Panc1 (cell line): Measurements from ENCODE around the gene OR11L1. TPM values are rescaled to one million over a fixed set of nuclear protein-coding genes. Genes with fewer than 3 reads are reported as not detected.

Experiments used
- ATAC-seq: fragments of 200-7000 bp; cut with Tn5 transposase; 2 replicates; pipeline ENCODE4 v1.9.1; 2020; ENCODE audit warnings: mild to moderate bottlenecking, moderate library complexity
- BruUV-seq: library from RNA; stranded (reverse); fragments of 400-500 nt; replicated peaks from 2 replicates; lab custom pipeline; 2021; lab: Mats Ljungman, UMichigan
- CTCF ChIA-PET: fragments of 300-600 bp; sonication (Branson Sonifier 250); formaldehyde crosslinking; loops from one replicate; lab custom pipeline; 2022; ENCODE audit warnings: antibody characterized with exemption; lab: Charles Lee
- POLR2A ChIA-PET: fragments of 300-600 bp; sonication (Branson Sonifier 250); formaldehyde crosslinking; loops from one replicate; lab custom pipeline; 2022; ENCODE audit warnings: antibody characterized with exemption; lab: Charles Lee
- DNase-seq: peaks from one replicate; pipeline ENCODE4 v3.0.0-alpha.2; 2010; ENCODE audit warnings: low read depth, low spot score
- H3K27ac ChIP-seq: 2 replicates; pipeline ENCODE4 v1.5.1; 2011; ENCODE audit warnings: mild to moderate bottlenecking, low read length, inconsistent platforms
- H3K27me3 ChIP-seq: fragments of 200-500 bp; sonication (Bioruptor generic); 2 replicates; pipeline ENCODE4 v1.6.0; 2014; ENCODE audit warnings: low read length, inconsistent platforms; ENCODE audit not compliant: control insufficient read depth, insufficient read depth
- H3K36me3 ChIP-seq: fragments of 200-500 bp; sonication (Bioruptor generic); 2 replicates; pipeline ENCODE4 v1.5.1; 2014; ENCODE audit warnings: inconsistent platforms, mild to moderate bottlenecking, low read length, moderate library complexity; ENCODE audit not compliant: control insufficient read depth, insufficient read depth
- H3K4me1 ChIP-seq: 2 replicates; pipeline ENCODE4 v1.5.1; 2011; ENCODE audit warnings: inconsistent platforms, mild to moderate bottlenecking, low read length, moderate library complexity; ENCODE audit not compliant: control insufficient read depth, insufficient read depth
- H3K4me3 ChIP-seq, 2 experiments: 2 replicates each; pipeline ENCODE4 v1.5.1; 2011 to 2012; ENCODE audit warnings: low read depth in 2 of 2, low read length in 2 of 2, mild to moderate bottlenecking in 2 of 2, inconsistent platforms in 1 of 2, moderate library complexity in 1 of 2
- H3K9me3 ChIP-seq: fragments of 200-500 bp; sonication (Bioruptor generic); 2 replicates; pipeline ENCODE4 v1.5.1; 2014; ENCODE audit warnings: low read depth, mild to moderate bottlenecking, inconsistent platforms, low read length, moderate library complexity; ENCODE audit not compliant: control insufficient read depth, insufficient read depth
- CTCF ChIP-seq: fragments of 450-650 bp; IDR thresholded peaks from 2 replicates; pipeline ENCODE4 v1.5.1; 2017; ENCODE audit warnings: mild to moderate bottlenecking
- POLR2AphosphoS5 ChIP-seq: IDR thresholded peaks from 2 replicates; pipeline ENCODE4 v1.6.1; 2012; ENCODE audit warnings: mild to moderate bottlenecking, low read depth, low read length, moderate library complexity
- REST ChIP-seq, 2 experiments: IDR thresholded peaks; 2 replicates each; pipeline ENCODE4 v1.6.1; 2011 to 2012; ENCODE audit warnings: low read depth in 2 of 2, control low read depth in 1 of 2, low read length in 1 of 2, mild to moderate bottlenecking in 1 of 2, moderate library complexity in 1 of 2; ENCODE audit not compliant: insufficient read depth in 1 of 2
- SIN3A ChIP-seq: IDR thresholded peaks from 2 replicates; pipeline ENCODE4 v1.6.1; 2012; ENCODE audit warnings: low read depth, mild to moderate bottlenecking, low read length, moderate library complexity, borderline replicate concordance; ENCODE audit not compliant: insufficient read depth
- TCF7L2 ChIP-seq: IDR thresholded peaks from 2 replicates; pipeline ENCODE4 v1.6.1; 2011; ENCODE audit warnings: mild to moderate bottlenecking, low read depth, low read length, inconsistent platforms
- in situ Hi-C: cut with HindIII; loops from 2 replicates; pipeline ENCODE4 v1.10.0; 2016; ENCODE audit warnings: low sequenced_read_pairs, low pct_unique_long_range_greater_than_20kb
- intact Hi-C: fragments of 100-400 bp; cut with micrococcal nuclease; formaldehyde crosslinking; loops from one replicate; pipeline ENCODE4 v1.10.0; 2022; ENCODE audit not compliant: unreplicated experiment
- total RNA-seq: library from RNA; stranded (reverse); gene quantifications from one replicate; pipeline ENCODE4 v1.2.1, GENCODE V29; 2021; ENCODE audit not compliant: unreplicated experiment

OR11L1 gene
- total RNA-seq, 1 experiment from 2014 or later, result not detected

DNA sequence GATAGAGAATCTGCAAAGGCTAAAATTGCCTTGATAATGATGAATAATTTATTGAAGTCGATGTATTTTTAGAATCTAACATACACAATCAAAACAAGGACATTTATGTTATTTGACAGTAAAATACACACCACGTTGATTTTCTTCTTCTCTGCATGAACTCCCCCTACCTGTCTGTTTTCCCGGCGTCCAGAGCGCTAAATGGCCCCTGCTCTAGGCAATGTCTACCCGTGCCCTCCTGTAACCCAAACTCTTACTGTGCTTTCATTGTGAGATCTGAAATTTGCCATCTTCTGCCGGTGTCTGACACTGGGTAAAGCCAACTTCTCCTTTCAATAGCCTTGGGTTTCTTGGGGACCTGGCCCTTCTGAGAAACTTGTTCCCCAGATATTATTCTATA, 6.7 kb upstream of the OR11L1 start:
- Histone ChIP-seq H3K4me3 (no peak overlapping the region), H3K27me3 (no peaks in the 10 kb centered on the region), H3K9me3 (no peaks in the 10 kb centered on the region; the same call in 1 of the 2 replicates), H3K4me1 (no peaks in the 10 kb centered on the region), H3K27ac (no peak overlapping the region), H3K36me3 (no peaks in the 10 kb centered on the region)
- no peak for DNase-seq
- BruUV-seq, result no TSS peak
- no peak for ATAC-seq
- ChIA-PET POLR2A (no interaction called here), CTCF (no interaction called here)
- in situ Hi-C loops (no loop called here), intact Hi-C loops (no loop called here)
- TF ChIP-seq SIN3A (no peak), CTCF (no peak), REST (IDR thresholded peaks at IDR 0.05; ENCODE audit: insufficient read depth in 1 of 2, low read depth in 2 of 2, low read length in 1 of 2) (no peak), POLR2AphosphoS5 (no peak), TCF7L2 (no peak)

- Histone ChIP-seq H3K27ac (no peak overlapping the region), H3K27me3 (no peaks in the 10 kb centered on the region), H3K9me3 (no peaks in the 10 kb centered on the region; the same call in 1 of the 2 replicates), H3K4me1 (no peaks in the 10 kb centered on the region), H3K36me3 (no peaks in the 10 kb centered on the region), H3K4me3 (no peak overlapping the region)
- in situ Hi-C loops (no loop called here), intact Hi-C loops (no loop called here)
- POLR2A ChIA-PET, result no interaction called here
- CTCF ChIA-PET, result no interaction called here
- DNase-seq (no peak), ATAC-seq (no peak)
- no peak for TF ChIP-seq POLR2AphosphoS5
- no TSS peak for BruUV-seq
These were observed 4.0 kb upstream of the OR11L1 start for GRCh38 chr1:247845693-247846017.

DNA sequence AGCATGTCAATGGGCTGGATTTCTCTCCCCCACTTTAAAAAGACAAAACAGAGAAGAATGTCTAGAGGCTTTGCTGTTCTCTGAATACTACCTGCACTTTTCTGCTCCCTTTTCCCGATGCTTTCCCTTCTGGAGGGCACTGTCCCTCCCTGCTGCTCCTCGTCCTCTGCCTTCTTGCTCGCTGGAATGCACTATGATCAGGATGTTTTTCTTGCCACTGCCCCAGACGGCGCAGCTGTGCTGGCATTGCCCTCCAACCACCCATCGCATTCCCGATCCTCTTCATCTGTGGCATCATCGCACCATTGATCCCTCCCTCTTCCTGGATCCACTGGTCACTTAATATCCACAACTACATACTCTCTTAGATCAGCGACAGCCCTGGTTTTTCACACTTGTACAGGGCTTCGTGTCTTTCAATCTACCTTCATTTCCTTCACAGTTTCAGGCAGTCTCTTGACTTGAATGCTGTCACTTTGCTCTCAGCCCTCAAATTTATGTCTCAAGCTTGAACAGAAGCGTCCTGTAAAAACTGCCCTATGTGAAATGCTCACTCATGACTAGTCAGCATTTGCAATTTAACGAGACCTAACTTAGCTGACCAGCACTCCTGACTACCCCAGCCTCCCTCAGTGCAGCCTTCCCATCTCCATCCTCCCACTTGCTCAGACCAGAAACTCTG, 3.5 kb upstream of the OR11L1 start:
- H3K27ac ChIP-seq, result no peak overlapping the region
- H3K27me3 ChIP-seq, result no peaks in the 10 kb centered on the region
- DNase-seq, result no peak
- in situ Hi-C loops, result no loop called here
- CTCF ChIA-PET, result no interaction called here
- intact Hi-C loops, result no loop called here
- no peaks in the 10 kb centered on the region for H3K36me3 ChIP-seq
- TF ChIP-seq TCF7L2 (no peak), REST (IDR thresholded peaks at IDR 0.05; ENCODE audit: insufficient read depth in 1 of 2, low read depth in 2 of 2, low read length in 1 of 2) (no peak), CTCF (no peak), SIN3A (no peak), POLR2AphosphoS5 (no peak)
- H3K4me1 ChIP-seq, result no peaks in the 10 kb centered on the region
- BruUV-seq, result no TSS peak
- H3K4me3 ChIP-seq, result no peak overlapping the region
- no peak for ATAC-seq
- POLR2A ChIA-PET, result no interaction called here
- no peaks in the 10 kb centered on the region; the same call in 1 of the 2 replicates for H3K9me3 ChIP-seq
